ENCODE results near the gene IRF2.
A peak's percentile ranks its signal among the peaks of the same experiment; 100 is the strongest.

The IRF2 gene

GRCh38 chr4:184473499-184474262 lies 669 bp downstream of the IRF2 start:
- DNase-seq = peak; percentile 43 to 65

DNA sequence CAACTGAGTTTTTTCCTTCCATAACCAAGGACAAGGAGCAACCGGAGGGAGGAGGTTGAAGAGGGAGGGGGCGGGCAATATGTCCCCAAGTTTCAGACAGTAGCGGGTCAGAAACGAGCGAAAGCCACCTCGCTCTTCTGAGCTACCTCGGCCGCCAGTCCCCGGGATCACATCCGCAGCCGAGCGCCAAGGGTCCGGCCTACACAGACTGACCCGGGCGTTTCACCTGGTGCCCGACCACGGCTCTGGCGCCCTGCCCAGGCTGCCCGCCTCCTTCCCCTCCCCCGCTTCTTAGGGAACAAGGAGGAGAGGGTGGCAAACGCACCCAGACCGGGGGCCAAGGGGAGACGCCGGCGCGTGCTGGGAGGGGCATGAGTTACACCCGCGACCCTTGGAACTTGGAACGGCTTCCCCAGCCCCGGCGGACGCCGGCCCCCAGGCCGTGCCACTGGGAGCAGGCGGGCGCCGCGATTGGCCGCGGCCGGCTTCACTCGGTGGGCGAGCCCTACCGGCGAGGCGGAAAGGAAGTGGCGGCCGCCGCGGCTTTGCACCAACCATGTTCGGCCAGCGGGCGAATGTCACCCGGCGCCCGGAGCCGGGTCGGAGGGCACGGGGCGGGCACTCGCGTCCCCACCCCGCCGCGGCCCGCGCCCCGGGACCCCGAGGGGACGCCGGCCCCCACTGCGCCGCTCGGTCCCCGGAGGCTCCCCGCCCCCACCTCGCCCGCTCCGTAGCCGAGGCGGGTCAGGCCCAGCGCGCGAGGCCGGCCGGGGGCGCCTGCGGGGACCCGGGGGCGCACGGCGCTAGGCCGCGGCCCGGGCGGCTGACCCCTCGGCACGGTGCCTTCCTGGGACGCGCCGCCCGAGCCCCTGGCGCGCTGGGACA lies 1.5 kb downstream of the IRF2 start:
- peak; percentile 28 to 51 for DNase-seq

- peak in 1 of 2 experiments; percentile 19 for DNase-seq
These were observed 2.3 kb downstream of the IRF2 start for GRCh38 chr4:184471881-184472613.

DNA sequence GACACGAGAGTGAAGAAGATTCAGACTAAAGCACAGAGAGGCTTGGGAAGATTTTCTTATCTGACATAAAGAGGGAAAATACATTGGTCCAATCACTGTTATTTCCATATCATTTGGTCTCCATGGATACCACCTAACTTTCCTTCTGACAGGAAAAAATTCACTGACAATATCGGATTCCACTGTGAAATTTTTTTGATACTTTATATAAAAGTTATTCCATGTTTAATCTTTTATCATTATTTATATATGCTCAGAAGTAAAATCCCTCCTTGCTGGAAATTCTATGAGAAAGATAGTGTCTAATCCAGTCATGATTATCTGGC lies 3.6 kb downstream of the IRF2 start:
- DNase-seq = no peak

DNA sequence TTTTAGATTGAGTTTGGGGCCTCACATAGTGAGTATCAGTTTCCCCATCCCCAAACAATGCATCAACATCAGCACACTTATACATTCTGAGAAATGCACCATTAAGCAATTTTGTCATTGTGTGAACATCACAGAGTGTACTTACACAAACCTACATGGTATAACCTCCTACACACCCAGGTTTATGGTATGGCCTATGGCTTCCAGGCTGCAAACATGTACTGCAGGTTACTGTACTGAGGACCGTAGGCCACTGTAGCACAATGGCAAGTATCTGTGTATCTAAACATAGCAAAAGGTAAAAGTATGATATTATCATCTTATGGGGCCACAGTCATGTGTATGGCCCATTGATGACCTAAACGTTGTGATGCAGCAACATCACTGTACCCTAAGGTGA lies 7.7 kb downstream of the IRF2 start:
- no peak for DNase-seq

- DNase-seq = no peak
These were observed 9.4 kb downstream of the IRF2 start for GRCh38 chr4:184464759-184465454.

GRCh38 chr4:184463856-184464255 lies 10.5 kb downstream of the IRF2 start:
- no peak for DNase-seq

GRCh38 chr4:184463158-184463557 lies 11.2 kb downstream of the IRF2 start:
- DNase-seq = no peak

- no peak for DNase-seq
These were observed 11.6 kb downstream of the IRF2 start for GRCh38 chr4:184462724-184463123.

GRCh38 chr4:184461711-184462441 lies 12.5 kb downstream of the IRF2 start:
- no peak for DNase-seq

DNA sequence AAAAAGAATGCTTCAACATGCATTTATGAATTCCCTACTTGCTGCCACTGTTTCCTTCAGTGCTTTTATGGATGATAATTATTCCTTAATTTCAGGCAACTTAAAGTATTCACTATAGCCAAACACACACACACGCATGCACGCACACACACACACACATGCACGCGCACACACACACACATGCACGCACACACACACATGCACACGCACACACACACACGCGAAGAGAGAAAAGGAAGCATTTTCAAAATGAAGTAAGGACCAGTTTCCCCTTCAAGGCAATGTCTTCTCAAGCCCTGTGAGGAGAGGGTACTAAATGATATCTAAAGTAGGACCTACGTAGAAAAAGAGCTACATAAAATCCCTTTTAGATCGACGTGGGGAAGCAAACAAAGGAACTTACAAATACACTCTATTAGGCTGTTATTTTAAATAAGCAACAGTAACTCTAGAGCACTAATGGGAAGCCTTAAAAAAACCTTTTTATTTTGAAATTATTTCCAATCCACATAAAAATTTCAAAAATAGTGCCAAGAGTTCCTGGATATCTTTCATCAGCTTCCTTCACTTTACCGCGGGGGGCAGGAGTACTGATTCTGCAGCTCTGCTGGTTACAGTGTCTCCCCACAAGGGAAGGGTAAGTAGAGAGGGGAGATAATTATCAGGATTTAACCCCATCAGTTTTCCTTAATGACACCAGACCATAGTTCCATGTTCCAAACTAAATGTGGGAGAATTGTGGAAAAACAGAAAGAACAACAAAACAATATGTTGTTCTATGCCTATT lies 13.7 kb downstream of the IRF2 start:
- DNase-seq = no peak

- DNase-seq = no peak
These were observed 14.9 kb downstream of the IRF2 start for GRCh38 chr4:184459413-184459812.

DNA sequence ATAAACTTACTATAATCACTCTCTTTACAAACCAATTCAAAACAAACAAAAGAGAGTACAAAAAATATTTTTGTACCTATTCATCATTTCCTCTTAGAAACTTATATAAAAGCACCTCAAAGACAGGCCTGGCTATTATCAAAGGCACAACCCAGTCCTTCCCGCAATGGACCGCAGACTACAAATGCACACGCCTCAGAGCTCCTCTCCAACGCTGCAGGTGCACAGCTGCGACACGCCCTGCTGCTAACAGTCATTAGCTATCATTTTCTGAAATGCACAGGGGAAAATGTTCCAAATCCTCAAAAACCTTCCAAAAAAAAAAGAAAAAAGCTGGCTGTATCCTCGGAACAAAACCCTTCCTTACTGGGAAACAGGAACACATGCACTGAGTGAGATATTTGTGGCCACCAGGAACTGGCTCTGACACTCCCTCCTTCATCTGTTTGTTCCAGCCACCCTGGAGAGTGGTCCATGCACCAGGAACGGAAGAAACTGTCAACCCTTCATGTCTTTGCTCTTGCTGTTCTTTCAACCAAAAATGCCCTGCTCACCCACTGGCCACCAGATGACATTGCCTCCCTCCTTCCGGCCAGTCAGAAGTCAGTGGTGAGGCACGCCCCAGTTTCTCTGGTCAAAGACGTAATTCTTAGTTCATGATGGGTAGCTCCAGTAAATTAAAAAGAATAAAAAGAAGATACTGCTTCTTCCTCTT lies 16.7 kb downstream of the IRF2 start:
- DNase-seq = no peak

GRCh38 chr4:184456337-184456736 lies 18.0 kb downstream of the IRF2 start:
- DNase-seq = no peak

- DNase-seq = no peak
These were observed 19.1 kb downstream of the IRF2 start for GRCh38 chr4:184455299-184455698.

- peak in 1 of 2 experiments; percentile 24 for DNase-seq
These were observed 20.8 kb downstream of the IRF2 start for GRCh38 chr4:184453365-184454160.

GRCh38 chr4:184452740-184453139 lies 21.6 kb downstream of the IRF2 start:
- DNase-seq = no peak

- DNase-seq = no peak
These were observed 22.6 kb downstream of the IRF2 start for GRCh38 chr4:184451726-184452125.

DNA sequence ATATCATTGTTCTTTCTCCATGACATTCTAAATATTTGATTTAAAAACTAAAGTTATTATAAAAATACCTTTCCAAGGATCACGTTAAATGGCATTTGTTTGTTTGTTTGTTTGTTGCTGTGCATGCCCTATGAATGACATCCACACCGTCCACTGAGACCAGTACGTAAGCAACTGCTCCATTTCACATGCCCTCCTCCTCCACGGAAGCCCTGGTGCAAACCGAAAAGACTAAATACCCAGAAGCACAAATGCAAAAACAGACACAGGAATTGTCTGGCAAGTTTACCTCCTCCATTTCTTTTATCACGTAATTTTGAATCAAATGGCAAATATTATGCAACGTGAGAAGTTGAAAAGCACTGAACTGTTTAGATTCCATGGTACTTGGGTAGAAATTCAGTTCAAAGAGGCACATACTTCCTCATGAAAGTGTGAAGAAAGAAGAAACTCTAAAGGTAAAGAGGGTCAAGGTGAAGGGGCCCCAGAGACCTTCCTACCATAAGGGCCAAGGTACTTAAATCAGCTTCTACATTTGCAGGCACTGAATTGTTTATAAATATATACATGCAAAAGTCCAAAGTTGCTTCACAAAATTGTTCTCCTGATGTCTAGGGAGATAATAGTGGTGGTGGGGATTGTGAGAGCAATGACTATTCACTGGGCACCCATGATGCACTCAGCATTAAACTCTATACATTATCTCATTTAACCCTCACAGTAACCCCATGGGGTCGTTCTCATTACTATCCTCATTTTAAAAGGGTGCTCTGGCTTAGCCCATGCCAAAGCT lies 23.4 kb downstream of the IRF2 start:
- DNase-seq = no peak
